Thyroid gland (tissue), 4 donors: ENCODE data around the gene ZNF579. TPM values are rescaled to one million over a fixed set of nuclear protein-coding genes. Genes with fewer than 3 reads are reported as not detected.

ENCODE experiments used
- DNase-seq, 2 donors: peaks; one replicate each; pipeline ENCODE4 v3.0.0-alpha.2; 2019
- H3K27ac ChIP-seq, 3 donors: fragments of 200-600 bp; sonication (generic); 1 replicate in 2 of 3; 2 replicates in 1 of 3; pipeline ENCODE4 v1.5.1; 2016 to 2019; ENCODE audit warnings: mild to moderate bottlenecking in 1 of 3, moderate library complexity in 1 of 3
- H3K27me3 ChIP-seq: fragments of 200-600 bp; sonication (generic); one replicate; pipeline ENCODE4 v1.5.1; 2019
- H3K36me3 ChIP-seq, 2 donors: fragments of 200-600 bp; sonication (generic); one replicate each; pipeline ENCODE4 v1.5.1; 2016 to 2019
- H3K4me1 ChIP-seq, 2 donors: fragments of 200-600 bp; sonication (generic); one replicate each; pipeline ENCODE4 v1.5.1; 2017 to 2019
- H3K4me3 ChIP-seq, 3 donors: fragments of 200-600 bp; sonication (generic); replicated peaks in 1 of 3; 1 replicate in 2 of 3; 2 replicates in 1 of 3; pipeline ENCODE4 v1.5.1; 2016; ENCODE audit warnings: mild to moderate bottlenecking in 1 of 3
- H3K9me3 ChIP-seq: fragments of 200-600 bp; sonication (generic); one replicate; pipeline ENCODE4 v1.5.1; 2017
- POLR2A ChIP-seq, 2 donors: fragments of 450-650 bp; IDR thresholded peaks; one replicate each; pipeline ENCODE4 v1.6.1; 2017; ENCODE audit warnings: antibody characterized with exemption in 2 of 2, mild to moderate bottlenecking in 2 of 2, moderate library complexity in 1 of 2
- WGBS, 2 donors: methylation state at CpG; one replicate each; pipeline ENCODE4 v1.1.5; 2017; 5-methylcytosine and 5-hydroxymethylcytosine counted together
- intact Hi-C: fragments of 100-400 bp; cut with DNase I; formaldehyde crosslinking; loops from one replicate; pipeline ENCODE4 v1.15.1; 2023
- total RNA-seq, 4 donors: library from RNA; depleted of rRNA; stranded (reverse); fragments of >200 nt; gene quantifications; one replicate each; pipeline ENCODE4 v1.2.3, GENCODE V29; 2016
- TF ChIP-seq, protein P1 (sequence below), 6 experiments: fragments of 200-600 bp in 3 of 6; fragments of 450-650 bp in 3 of 6; sonication (generic) in 3 of 6; IDR thresholded peaks; one replicate each; pipeline ENCODE4 v1.5.1; 2016 to 2019; ENCODE audit warnings: antibody characterized with exemption in 6 of 6, mild to moderate bottlenecking in 2 of 6, inconsistent platforms in 1 of 6, moderate library complexity in 1 of 6

Gene ZNF579
- total RNA-seq, 4 donors from 2014 or later = 4.0 to 7.5 (median 6.6) TPM

DNA sequence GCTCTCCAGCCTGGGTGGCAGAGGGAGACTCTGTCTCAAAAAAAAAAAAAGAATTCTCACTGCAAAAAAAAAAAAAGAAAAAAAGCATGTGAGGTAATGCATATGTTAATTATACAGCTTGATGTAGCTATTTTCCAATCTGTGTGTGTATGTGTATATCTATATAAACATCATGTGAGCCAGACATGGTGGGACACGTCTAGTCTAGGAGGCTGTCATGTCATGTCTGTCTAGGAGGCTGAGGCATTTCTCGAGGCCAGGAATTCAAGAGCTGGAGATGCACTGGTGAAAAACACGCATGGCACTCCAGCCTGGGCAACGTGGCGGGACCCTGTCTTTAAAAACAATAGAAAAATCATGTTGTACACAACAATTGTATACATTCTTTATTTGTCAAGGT lies 28.4 kb downstream of the ZNF579 start:
- TF ChIP-seq, protein P1, sequence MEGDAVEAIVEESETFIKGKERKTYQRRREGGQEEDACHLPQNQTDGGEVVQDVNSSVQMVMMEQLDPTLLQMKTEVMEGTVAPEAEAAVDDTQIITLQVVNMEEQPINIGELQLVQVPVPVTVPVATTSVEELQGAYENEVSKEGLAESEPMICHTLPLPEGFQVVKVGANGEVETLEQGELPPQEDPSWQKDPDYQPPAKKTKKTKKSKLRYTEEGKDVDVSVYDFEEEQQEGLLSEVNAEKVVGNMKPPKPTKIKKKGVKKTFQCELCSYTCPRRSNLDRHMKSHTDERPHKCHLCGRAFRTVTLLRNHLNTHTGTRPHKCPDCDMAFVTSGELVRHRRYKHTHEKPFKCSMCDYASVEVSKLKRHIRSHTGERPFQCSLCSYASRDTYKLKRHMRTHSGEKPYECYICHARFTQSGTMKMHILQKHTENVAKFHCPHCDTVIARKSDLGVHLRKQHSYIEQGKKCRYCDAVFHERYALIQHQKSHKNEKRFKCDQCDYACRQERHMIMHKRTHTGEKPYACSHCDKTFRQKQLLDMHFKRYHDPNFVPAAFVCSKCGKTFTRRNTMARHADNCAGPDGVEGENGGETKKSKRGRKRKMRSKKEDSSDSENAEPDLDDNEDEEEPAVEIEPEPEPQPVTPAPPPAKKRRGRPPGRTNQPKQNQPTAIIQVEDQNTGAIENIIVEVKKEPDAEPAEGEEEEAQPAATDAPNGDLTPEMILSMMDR (IDR thresholded peaks at IDR 0.05) = no peak
- TF ChIP-seq POLR2A (IDR thresholded peaks at IDR 0.05) = no peak
- Histone ChIP-seq H3K27me3 (no peaks in the 10 kb centered on the region), H3K27ac (peak overlapping the region in 1 of 3 donors; percentile 30), H3K9me3 (no peaks in the 10 kb centered on the region), H3K36me3 (no peaks in the 10 kb centered on the region), H3K4me3 (no peak overlapping the region), H3K4me1 (peaks cover 18 to 20% of the 10 kb centered on the region in 2 donors)
- 62 to 69% methylated on average over 5 of the region's 5 CpGs for WGBS, 2 donors
- intact Hi-C loops = no loop called here
- DNase-seq = no peak

DNA sequence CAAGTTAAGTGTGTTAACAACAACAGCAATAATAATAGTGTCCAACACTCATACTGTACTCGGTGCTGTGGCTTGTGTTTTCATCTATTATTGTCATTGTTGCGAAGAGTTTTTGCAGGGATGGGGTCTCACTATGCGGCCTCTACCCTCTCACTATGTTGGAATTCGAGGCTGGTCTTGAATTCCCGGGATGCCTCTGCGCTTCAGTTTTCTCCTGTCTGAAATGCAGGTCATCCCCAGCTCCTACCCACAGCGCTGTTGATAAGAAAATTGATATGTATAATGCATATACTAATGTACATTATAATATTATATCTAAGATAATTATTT lies 30.4 kb downstream of the ZNF579 start:
- DNase-seq = no peak
- Histone ChIP-seq H3K4me1 (peaks cover 21 to 37% of the 10 kb centered on the region in 2 donors), H3K4me3 (no peak overlapping the region), H3K27ac (no peak overlapping the region), H3K27me3 (no peaks in the 10 kb centered on the region), H3K36me3 (no peaks in the 10 kb centered on the region), H3K9me3 (no peaks in the 10 kb centered on the region)
- WGBS, 2 donors = 70 to 71% methylated on average over 7 of the region's 7 CpGs
- TF ChIP-seq POLR2A (IDR thresholded peaks at IDR 0.05) = no peak
- TF ChIP-seq, protein P1 (IDR thresholded peaks at IDR 0.05) = no peak
- intact Hi-C loops = no loop called here

DNA sequence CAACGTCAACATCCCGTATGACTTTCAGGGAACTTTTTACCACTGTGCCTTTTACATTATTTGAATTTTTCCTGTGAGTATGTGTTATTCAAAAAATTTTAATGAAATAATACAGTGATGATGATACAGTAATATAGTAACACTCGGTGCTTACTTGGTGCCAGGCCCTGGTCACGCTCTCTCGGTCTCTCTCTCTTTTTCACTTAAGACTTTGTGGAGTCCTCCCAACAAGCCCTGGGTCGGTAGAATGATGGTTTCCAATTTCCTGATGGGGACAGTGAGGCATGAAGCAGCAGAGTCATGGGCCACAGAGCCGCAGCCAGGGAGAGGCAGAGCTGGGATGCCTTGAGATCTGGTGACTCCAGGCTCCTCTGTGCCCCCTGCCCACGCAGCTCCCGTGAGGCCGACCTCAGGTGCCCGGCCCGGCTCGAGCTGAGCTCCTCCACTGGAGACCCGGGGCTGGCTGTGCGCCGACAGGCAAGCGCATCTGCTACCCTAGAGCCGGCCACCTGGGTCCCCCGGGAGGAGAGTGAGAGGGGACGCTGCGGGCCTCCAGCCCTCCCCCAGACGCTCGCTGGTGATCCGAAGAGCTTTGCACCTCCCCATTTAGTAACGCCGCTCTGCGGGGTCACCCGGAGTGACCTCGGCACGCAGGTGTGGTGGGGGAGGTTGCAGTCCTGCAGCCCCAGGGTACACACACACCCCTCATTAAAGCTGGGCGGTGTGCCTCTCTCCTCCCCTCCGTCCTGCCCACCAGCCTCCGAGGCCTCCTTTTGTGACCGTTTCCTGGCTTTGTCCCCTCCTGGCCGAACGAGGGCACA lies 30.9 kb downstream of the ZNF579 start:
- TF ChIP-seq, protein P1 (IDR thresholded peaks at IDR 0.05) = no peak
- no peak for TF ChIP-seq POLR2A (IDR thresholded peaks at IDR 0.05)
- Histone ChIP-seq H3K4me3 (peak overlapping the region in 1 of 3 donors; percentile 1), H3K9me3 (no peaks in the 10 kb centered on the region), H3K27me3 (no peaks in the 10 kb centered on the region), H3K4me1 (peaks cover 21 to 38% of the 10 kb centered on the region in 2 donors), H3K27ac (peak overlapping the region in 2 of 3 donors; percentile 63 to 70), H3K36me3 (no peaks in the 10 kb centered on the region)
- 21 to 26% methylated on average over 31 to 34 of the region's 36 CpGs for WGBS, 2 donors
- intact Hi-C loops = no loop called here
- DNase-seq = peak; percentile 48 to 78

DNA sequence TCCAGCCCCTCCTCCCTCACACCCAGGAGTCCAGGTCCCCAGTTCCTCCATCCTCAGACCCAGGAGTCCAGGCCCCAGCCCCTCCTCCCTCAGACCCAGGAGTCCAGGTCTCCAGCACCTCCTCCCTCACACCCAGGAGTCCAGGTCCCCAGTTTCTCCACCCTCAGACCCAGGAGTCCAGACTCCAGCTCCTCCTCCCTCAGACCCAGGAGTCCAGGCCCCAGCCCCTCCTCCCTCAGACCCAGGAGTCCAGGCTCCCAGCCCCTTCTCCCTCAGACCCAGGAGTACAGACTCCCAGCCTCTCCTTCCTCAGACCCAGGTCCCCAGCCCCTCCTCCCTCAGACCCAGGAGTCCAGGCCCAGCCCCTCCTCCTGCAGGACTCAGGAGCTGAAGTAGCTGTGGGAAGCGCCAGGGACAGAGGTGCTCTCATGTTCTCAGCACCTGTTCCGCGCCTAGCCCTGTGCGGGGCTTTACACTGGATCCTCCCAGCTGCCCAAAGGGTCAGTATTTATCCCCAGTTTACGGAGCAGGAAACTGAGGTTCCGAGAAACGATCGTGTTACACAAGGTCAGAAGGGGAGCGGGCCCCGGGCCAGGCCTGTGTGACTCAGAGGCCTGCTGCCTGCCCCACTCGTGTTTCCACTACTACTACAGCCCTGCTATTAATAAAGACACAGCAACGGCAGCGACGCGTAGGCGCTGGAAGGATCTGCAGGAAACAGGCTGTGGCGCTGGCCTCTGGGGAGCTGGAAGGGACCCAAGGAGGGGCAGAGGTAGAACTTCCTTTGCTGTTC lies 33.6 kb downstream of the ZNF579 start:
- no peak overlapping the region for H3K4me3 ChIP-seq
- H3K27me3 ChIP-seq = no peaks in the 10 kb centered on the region
- intact Hi-C loops = no loop called here
- no peaks in the 10 kb centered on the region for H3K9me3 ChIP-seq
- peak; percentile 40 to 45 for DNase-seq
- TF ChIP-seq, protein P1 (IDR thresholded peaks at IDR 0.05) = no peak
- no peak for TF ChIP-seq POLR2A (IDR thresholded peaks at IDR 0.05)
- no peaks in the 10 kb centered on the region for H3K36me3 ChIP-seq
- peak overlapping the region; percentile 59 to 86 (median 83) for H3K27ac ChIP-seq
- peaks cover 12 to 31% of the 10 kb centered on the region in 2 donors for H3K4me1 ChIP-seq
- WGBS, 2 donors = 64% methylated on average over 13 to 15 of the region's 17 CpGs

DNA sequence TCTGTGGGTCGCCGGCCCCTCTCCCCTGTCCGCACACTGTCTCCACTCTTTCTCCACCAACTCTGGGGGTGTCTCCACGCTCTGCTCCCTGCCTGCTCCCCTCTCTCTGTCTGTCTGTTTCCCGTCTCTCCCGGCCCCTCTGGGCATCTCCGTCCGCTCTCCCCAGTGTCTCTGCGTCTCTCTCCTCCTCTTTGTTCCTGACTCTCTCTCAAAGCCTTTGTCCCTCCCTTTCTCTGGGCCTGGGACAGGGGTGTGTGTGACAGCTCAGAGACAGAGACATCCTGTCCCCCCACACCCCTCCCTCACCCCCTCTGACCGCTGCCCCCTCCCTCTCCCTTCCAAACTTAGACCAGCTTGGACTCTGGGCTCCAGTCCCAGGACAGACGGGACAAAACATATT lies 34.6 kb downstream of the ZNF579 start:
- H3K36me3 ChIP-seq = no peaks in the 10 kb centered on the region
- WGBS, 2 donors = 62 to 64% methylated on average over 11 of the region's 11 CpGs
- intact Hi-C loops = no loop called here
- no peak for DNase-seq
- no peaks in the 10 kb centered on the region for H3K27me3 ChIP-seq
- no peak overlapping the region for H3K4me3 ChIP-seq
- peaks cover 12 to 31% of the 10 kb centered on the region in 2 donors for H3K4me1 ChIP-seq
- no peaks in the 10 kb centered on the region for H3K9me3 ChIP-seq
- TF ChIP-seq POLR2A (IDR thresholded peaks at IDR 0.05) = no peak
- TF ChIP-seq, protein P1 (IDR thresholded peaks at IDR 0.05) = no peak
- H3K27ac ChIP-seq = peak overlapping the region in 2 of 3 donors; percentile 83 to 86
